GM23338 (cell line): ENCODE measurements around the gene CACNA1B.

Experiments used
- EZH2 ChIP-seq: fragments of 200-600 bp; sonication (generic); IDR thresholded peaks from one replicate; pipeline ENCODE4 v1.8.0; 2017; ENCODE audit warnings: antibody characterized with exemption, mild to moderate bottlenecking, low read depth; ENCODE audit not compliant: unreplicated experiment
- NANOG ChIP-seq: IDR thresholded peaks from 2 replicates; pipeline ENCODE4 v1.6.1; 2016; ENCODE audit warnings: antibody characterized with exemption, borderline replicate concordance
- POLR2AphosphoS5 ChIP-seq: IDR thresholded peaks from 2 replicates; pipeline ENCODE4 v1.6.1; 2016; ENCODE audit warnings: antibody characterized with exemption, low read depth
- ZNF331 ChIP-seq: fragments of 250-450 bp; sonication (Bioruptor Pico); IDR thresholded peaks from 2 replicates; pipeline ENCODE4 v1.5.0; 2020; ENCODE audit warnings: low read depth, mild to moderate bottlenecking, moderate library complexity
- TF ChIP-seq, protein P1 (sequence below), 2 experiments: fragments of 200-600 bp in 1 of 2; sonication (generic) in 1 of 2; conservative IDR thresholded peaks; 2 replicates each; pipeline versions ENCODE4 v1.5.1 to v1.6.1; 2016 to 2017; ENCODE audit warnings: antibody characterized with exemption in 2 of 2, low read depth in 2 of 2, mild to moderate bottlenecking in 2 of 2, moderate library complexity in 1 of 2

GRCh38 chr9:138017200-138017599 is 139.6 kb downstream of the CACNA1B start:
- TF ChIP-seq, protein P1, sequence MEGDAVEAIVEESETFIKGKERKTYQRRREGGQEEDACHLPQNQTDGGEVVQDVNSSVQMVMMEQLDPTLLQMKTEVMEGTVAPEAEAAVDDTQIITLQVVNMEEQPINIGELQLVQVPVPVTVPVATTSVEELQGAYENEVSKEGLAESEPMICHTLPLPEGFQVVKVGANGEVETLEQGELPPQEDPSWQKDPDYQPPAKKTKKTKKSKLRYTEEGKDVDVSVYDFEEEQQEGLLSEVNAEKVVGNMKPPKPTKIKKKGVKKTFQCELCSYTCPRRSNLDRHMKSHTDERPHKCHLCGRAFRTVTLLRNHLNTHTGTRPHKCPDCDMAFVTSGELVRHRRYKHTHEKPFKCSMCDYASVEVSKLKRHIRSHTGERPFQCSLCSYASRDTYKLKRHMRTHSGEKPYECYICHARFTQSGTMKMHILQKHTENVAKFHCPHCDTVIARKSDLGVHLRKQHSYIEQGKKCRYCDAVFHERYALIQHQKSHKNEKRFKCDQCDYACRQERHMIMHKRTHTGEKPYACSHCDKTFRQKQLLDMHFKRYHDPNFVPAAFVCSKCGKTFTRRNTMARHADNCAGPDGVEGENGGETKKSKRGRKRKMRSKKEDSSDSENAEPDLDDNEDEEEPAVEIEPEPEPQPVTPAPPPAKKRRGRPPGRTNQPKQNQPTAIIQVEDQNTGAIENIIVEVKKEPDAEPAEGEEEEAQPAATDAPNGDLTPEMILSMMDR (conservative IDR thresholded peaks at IDR 0.05; ENCODE audit: low read depth in 2 of 2): no peak
- TF ChIP-seq POLR2AphosphoS5 (no peak), NANOG (no peak), ZNF331 (CRISPR knock-in tag) (no peak), EZH2 (no peak)
